ENCODE measurements around the gene CILP.
"Not testable (repeated sequence)": the region's sequence is repeated elsewhere in the genome, so short reads cannot be mapped to it uniquely, and the experiment has no call there.

CILP gene

GRCh38 chr15:65194826-65195547 lies 16.3 kb downstream of the CILP start:
- DNase-seq = no peak

DNA sequence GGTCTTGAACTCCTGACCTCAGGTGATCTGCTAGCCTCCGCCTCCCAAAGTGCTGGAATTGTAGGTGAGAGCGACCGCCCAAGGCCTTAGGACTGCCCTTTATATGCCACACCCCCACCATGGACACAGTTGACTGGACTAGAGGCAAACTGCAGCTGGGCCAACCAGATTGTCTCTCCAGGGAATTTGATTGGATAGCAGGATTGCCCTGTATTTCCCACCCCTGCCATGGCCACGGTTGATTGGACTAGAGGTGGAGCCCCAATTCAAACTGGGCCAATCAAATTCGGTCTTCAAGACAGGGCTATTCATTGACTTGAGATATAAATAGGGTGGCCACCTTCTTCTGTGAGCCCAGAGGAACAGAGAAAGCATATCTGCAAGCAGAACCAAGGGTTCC lies 19.3 kb downstream of the CILP start:
- DNase-seq = no peak

DNA sequence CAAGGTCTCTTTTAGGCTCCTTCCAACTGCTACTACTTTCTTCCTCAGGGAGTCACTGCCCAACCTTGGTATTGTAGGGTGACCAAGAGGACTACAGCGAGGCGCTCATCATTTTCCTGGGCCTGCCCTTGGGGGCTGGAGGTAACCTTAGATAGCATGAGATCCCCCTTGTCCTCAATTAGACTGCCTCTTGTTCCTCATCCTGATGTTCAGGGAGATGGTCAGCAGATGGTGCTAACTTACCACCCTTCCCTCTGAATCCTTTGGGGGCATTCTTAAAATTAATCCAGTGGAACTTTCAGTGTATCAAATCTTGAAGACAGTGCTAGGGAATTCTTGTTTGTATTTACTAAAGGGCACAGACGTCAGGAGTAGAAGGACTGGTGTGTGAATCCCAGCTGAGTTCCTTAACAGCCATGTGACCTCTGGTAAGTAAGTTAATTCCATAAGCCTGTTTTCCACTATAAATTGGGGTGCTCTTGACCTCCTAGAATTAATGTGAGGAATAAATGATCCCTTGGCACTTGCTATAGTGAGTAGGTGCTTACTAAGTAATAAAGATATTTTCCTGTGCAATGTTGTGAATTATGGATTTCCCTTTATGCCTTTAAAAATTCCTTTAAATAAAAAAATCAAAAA lies 22.1 kb downstream of the CILP start:
- DNase-seq = no peak

GRCh38 chr15:65188472-65188871 lies 22.8 kb downstream of the CILP start:
- not testable (repeated sequence) for DNase-seq

GRCh38 chr15:65184868-65185717 lies 26.2 kb downstream of the CILP start, which contains the start of gene CLPX:
Gene CLPX, minus strand, starts transcription at chr15:65185342. Its CDS starts 189 bp downstream, at chr15:65185153.
- peak; percentile 77 to 82 for DNase-seq

DNA sequence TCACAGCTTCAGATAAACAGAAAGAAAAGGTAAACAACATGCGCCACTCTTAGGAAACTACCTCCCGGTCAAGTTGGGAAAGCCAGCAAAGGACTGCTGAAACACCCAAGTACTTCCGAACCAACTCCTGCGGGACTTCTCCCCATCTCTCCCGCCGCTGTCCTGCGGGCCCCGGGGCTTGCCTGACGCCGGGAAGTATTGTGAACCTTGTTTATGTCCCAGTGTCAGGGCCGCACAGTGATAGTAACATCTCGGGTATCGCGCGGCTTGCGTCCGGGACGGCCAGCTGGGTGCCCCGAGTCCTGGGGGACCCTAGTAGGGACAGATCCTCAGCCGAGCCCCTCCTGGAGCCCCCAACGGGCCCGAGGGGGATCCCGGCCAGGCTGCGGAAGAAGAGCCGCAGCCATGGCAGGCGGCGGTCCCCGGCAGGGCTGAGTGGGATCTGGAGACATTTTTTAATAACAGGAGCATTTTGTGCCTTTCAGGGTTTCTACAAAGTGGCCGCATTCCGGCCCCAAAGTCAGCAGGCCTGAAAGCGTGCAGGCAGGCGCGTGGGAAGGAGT lies 26.9 kb downstream of the CILP start:
- DNase-seq = peak; percentile 14 to 24

- DNase-seq = no peak
These were observed 27.5 kb downstream of the CILP start for GRCh38 chr15:65183865-65184159.

DNA sequence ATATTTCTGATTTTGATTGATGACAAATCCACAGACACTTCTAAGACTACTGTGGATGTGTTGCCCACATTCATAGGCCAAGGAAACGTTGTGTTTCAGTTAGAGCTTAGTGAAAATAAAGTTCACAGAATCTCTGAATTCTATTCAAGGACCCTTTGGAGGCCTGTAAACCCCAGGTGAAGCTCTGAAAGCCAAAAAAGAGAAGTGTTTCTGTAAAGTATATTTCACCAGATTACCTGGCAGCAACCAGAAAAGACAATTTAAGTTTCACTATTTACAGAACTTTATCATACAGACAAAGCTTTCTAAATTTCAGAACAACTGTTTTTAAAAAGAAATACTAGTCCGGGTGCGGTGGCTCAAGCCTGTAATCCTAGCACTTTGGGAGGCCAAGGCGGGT lies 28.7 kb downstream of the CILP start:
- DNase-seq = no peak

DNA sequence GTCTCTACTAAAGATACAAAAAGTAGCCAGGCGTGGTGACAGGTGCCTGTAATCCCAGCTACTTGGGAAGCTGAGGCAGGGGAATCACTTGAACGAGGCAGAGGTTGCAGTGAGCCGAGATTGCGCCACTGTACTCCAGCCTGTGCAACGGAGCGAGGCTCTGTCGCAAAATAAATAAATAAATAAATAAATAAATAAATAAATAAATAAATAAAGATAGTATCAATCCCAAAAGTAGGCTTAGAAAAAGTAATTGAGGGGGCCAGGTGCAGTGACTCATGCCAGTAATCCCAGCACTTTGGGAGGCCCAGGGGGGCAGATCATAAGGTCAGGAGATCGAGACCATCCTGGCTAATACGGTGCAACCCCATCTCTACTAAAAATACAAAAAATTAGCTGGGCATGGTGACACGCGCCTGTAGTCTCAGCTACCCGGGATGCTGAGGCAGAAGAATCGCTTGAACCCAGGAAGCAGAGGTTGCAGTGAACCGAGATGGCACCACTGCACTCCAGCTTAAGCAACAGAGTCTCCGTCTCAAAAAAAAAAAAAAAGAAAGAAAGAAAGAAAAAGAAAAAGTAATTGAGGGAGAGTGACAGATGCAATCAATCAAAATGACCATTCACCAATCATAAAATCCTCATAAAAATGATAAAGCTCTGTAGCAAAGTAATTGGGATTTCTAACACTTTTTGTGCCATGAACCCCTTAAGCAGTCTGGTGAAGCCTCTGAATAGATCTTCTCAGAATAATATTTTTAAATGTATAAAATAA lies 29.5 kb downstream of the CILP start:
- not testable (repeated sequence) for DNase-seq

DNA sequence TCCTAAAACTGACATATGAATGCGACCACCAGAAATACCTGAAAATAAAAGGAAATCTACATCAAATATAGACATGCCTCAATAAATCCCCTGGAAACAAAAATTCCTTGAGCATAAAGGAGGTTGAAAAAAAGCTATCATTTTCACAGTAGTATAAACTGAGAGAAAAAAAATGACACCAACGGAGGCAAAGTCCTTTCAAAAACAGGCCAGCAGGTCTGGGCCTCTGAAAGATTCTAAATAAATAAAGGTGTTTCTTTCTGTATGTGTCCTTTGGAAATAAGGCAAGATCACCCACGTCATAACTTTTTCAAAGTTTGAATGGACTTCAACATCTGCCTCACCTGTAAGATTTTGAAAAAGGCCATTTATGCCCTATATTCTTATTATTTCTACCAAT lies 31.1 kb downstream of the CILP start:
- DNase-seq = no peak

DNA sequence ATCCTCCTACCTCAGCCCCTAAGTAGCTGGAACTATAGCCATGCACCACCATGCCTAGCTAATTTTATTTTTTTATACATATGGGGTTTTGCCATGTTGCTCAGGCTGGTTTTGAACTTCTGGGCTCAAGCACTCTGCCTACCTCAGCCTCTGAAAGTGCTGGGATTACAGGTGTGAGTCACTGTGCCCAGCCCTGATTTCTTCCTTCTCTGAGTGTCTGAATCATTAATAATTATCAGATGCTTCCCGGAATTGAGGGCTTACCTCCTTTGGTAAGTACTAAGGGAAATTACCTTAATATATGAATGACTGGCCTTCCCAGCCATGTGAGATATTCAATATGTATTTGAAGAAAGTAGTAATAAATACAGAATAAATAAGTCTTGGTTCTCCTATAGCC lies 33.4 kb downstream of the CILP start:
- DNase-seq = no peak

- DNase-seq = no peak
These were observed 35.2 kb downstream of the CILP start for GRCh38 chr15:65176056-65176455.

- no peak for DNase-seq
These were observed 35.8 kb downstream of the CILP start for GRCh38 chr15:65175511-65175910.

- DNase-seq = no peak
These were observed 36.8 kb downstream of the CILP start for GRCh38 chr15:65174509-65174908.

GRCh38 chr15:65172531-65172930 lies 38.7 kb downstream of the CILP start:
- no peak for DNase-seq

- DNase-seq = no peak
These were observed 39.8 kb downstream of the CILP start for GRCh38 chr15:65171428-65171827.

- DNase-seq = no peak
These were observed 45.4 kb downstream of the CILP start for GRCh38 chr15:65165875-65166274.

- no peak for DNase-seq
These were observed 47.1 kb downstream of the CILP start for GRCh38 chr15:65164139-65164538.

GRCh38 chr15:65163041-65163440 lies 48.2 kb downstream of the CILP start:
- no peak for DNase-seq

DNA sequence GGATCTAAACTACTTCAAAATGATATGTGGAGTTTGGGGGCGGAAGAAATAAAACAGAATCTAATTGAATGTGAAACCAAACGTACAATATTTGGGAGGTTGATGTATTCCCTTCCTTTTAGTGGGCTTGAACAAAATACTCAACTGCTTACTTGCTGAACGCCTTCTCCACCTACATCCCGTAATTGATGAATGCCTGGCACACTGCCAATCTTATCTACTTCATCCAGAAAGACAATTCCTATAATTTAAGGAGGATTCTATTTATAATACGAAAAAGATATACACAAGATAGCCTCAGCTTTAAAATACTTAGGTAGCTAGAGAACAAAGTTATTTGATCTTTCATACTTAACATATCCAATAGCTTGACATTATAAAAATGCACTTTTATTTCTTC lies 54.6 kb downstream of the CILP start:
- DNase-seq = no peak

DNA sequence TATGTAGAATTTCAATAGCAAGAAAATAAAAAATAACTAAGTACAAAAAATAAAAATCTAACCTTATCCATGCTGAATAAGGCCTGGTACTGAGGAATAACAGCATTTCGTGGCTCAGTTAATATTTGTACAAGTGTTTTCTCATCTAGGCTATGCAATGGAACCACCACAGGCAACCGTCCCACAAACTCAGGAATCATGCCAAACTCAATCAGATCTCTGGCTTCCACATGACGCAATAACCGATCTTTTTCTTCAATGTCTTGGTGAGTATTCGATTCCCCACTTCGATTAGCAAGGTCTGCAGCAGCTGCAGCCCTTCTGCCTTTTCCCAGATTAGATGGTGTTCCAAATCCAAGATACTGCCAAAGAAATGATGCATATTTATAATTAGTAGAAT lies 56.6 kb downstream of the CILP start:
- DNase-seq = no peak

DNA sequence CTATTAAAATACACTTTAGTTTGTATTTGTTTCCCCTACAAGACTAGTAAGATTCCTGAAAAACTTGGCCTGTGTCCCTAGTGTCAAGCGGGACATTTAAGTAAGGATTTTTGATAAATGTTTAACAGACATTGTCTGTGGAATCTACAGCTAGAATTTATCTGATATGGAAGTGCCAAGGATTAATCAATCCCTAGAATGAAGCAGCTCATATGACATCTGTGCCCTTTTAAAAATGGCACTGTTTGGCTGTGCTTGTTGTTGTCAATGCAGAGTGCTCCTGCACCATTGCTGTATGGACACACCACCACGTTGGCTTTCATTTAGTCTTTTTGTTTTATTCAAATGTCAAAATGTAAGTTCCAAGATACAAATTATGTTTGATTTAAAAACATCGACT lies 63.4 kb downstream of the CILP start:
- DNase-seq = no peak

GRCh38 chr15:65146438-65146837 lies 64.8 kb downstream of the CILP start:
- DNase-seq = no peak
